GM18861 (cell line): Measurements from ENCODE around the gene IRF5.
"Not testable (repeated sequence)": the region's sequence is repeated elsewhere in the genome, so short reads cannot be mapped to it uniquely, and the experiment has no call there.

Source experiments
- ATAC-seq: cut with Tn5 transposase; IDR thresholded peaks from one replicate; pipeline ENCODE4 v1.9.1; 2021; ENCODE audit not compliant: unreplicated experiment

Gene IRF5

GRCh38 chr7:128954830-128955802, 17.4 kb downstream of the IRF5 start:
- peak; percentile 41 for ATAC-seq

GRCh38 chr7:128955981-128956380, 18.3 kb downstream of the IRF5 start:
- ATAC-seq, result no peak

GRCh38 chr7:128959296-128959695, 21.6 kb downstream of the IRF5 start:
- ATAC-seq, result no peak

GRCh38 chr7:128961030-128961659, 23.4 kb downstream of the IRF5 start:
- ATAC-seq, result no peak

- peak; percentile 16 for ATAC-seq
These were observed 25.2 kb downstream of the IRF5 start for GRCh38 chr7:128962899-128963298.

- ATAC-seq, result peak; percentile 72
These were observed 25.6 kb downstream of the IRF5 start for GRCh38 chr7:128963327-128963757.

GRCh38 chr7:128968624-128969023, 30.9 kb downstream of the IRF5 start:
- no peak for ATAC-seq

GRCh38 chr7:128974241-128974934, 36.7 kb downstream of the IRF5 start:
- no peak for ATAC-seq

- ATAC-seq, result no peak
These were observed 44.4 kb downstream of the IRF5 start for GRCh38 chr7:128982105-128982504.

- ATAC-seq, result no peak
These were observed 47.9 kb downstream of the IRF5 start for GRCh38 chr7:128985660-128986059.

GRCh38 chr7:128986609-128987008, 48.9 kb downstream of the IRF5 start:
- no peak for ATAC-seq

GRCh38 chr7:128988372-128988771, 50.6 kb downstream of the IRF5 start:
- ATAC-seq, result no peak

- ATAC-seq, result no peak
These were observed 52.2 kb downstream of the IRF5 start for GRCh38 chr7:128989961-128990360.

- ATAC-seq, result no peak
These were observed 55.7 kb downstream of the IRF5 start for GRCh38 chr7:128993419-128993818.

- not testable (repeated sequence) for ATAC-seq
These were observed 56.8 kb downstream of the IRF5 start for GRCh38 chr7:128994560-128994959.

GRCh38 chr7:128997181-128997580, 59.5 kb downstream of the IRF5 start:
- no peak for ATAC-seq
